GM23338 (cell line): ENCODE data around the gene EXOC4. TPM values are rescaled to one million over a fixed set of nuclear protein-coding genes. Genes with fewer than 3 reads are reported as not detected.

ENCODE experiments used
- ATAC-seq: fragments of 200-7000 bp; cut with Tn5 transposase; 3 replicates; pipeline ENCODE4 v1.9.1; 2020
- DNase-seq: peaks from one replicate; pipeline ENCODE4 v3.0.0-alpha.2; 2015; ENCODE audit warnings: low spot score
- H2AFZ ChIP-seq: fragments of 200-600 bp; sonication (generic); 2 replicates; pipeline ENCODE4 v1.8.0; 2016; ENCODE audit warnings: antibody characterized with exemption, mild to moderate bottlenecking, moderate library complexity
- H3F3A ChIP-seq: fragments of 200-600 bp; sonication (generic); replicated peaks from 2 replicates; pipeline ENCODE4 v1.8.0; 2017; ENCODE audit warnings: antibody characterized with exemption, mixed run types, low read depth
- H3K27ac ChIP-seq: fragments of 200-600 bp; sonication (generic); 2 replicates; pipeline ENCODE4 v1.6.1; 2016; ENCODE audit warnings: low read depth
- H3K27me3 ChIP-seq: fragments of 200-600 bp; sonication (generic); 2 replicates; pipeline ENCODE4 v1.8.0; 2016; ENCODE audit warnings: mild to moderate bottlenecking, mixed run types, moderate library complexity; ENCODE audit not compliant: insufficient read depth
- H3K36me3 ChIP-seq: fragments of 200-600 bp; sonication (generic); 2 replicates; pipeline ENCODE4 v1.8.0; 2016; ENCODE audit warnings: mild to moderate bottlenecking; ENCODE audit not compliant: insufficient read depth
- H3K4me1 ChIP-seq: fragments of 200-600 bp; sonication (generic); 2 replicates; pipeline ENCODE4 v1.8.0; 2016; ENCODE audit warnings: mild to moderate bottlenecking, moderate library complexity; ENCODE audit not compliant: insufficient read depth
- H3K4me2 ChIP-seq: fragments of 200-600 bp; sonication (generic); 2 replicates; pipeline ENCODE4 v1.7.1; 2017; ENCODE audit warnings: mixed run types
- H3K4me3 ChIP-seq: fragments of 200-600 bp; sonication (generic); 2 replicates; pipeline ENCODE4 v1.6.1; 2016; ENCODE audit warnings: mixed run types
- H3K79me2 ChIP-seq: fragments of 200-600 bp; sonication (generic); replicated peaks from 2 replicates; pipeline ENCODE4 v1.8.0; 2017; ENCODE audit warnings: mild to moderate bottlenecking; ENCODE audit not compliant: insufficient read depth
- H3K9me2 ChIP-seq: fragments of 200-600 bp; sonication (generic); 2 replicates; pipeline ENCODE4 v1.8.0; 2017; ENCODE audit not compliant: insufficient read depth
- H4K20me1 ChIP-seq: fragments of 200-600 bp; sonication (generic); replicated peaks from 2 replicates; pipeline ENCODE4 v1.8.0; 2017; ENCODE audit warnings: mild to moderate bottlenecking; ENCODE audit not compliant: insufficient read depth
- H3K27ac Mint-ChIP-seq: 2 replicates; pipeline ENCODE4 v1.8.0; 2020; ENCODE audit warnings: inconsistent platforms, mild to moderate bottlenecking, moderate library complexity, mixed read lengths
- H3K27me3 Mint-ChIP-seq: 3 replicates; pipeline ENCODE4 v1.8.0; 2022; ENCODE audit warnings: low read depth, mild to moderate bottlenecking, moderate library complexity, mixed read lengths, inconsistent platforms; ENCODE audit not compliant: insufficient read depth, poor library complexity
- H3K36me3 Mint-ChIP-seq: 3 replicates; pipeline ENCODE4 v1.8.0; 2021; ENCODE audit warnings: low read depth, mild to moderate bottlenecking, inconsistent platforms, moderate library complexity, mixed read lengths
- H3K4me1 Mint-ChIP-seq: 3 replicates; pipeline ENCODE4 v1.8.0; 2020; ENCODE audit warnings: mild to moderate bottlenecking, inconsistent platforms, mixed read lengths
- H3K4me3 Mint-ChIP-seq: 3 replicates; pipeline ENCODE4 v1.8.0; 2021; ENCODE audit warnings: moderate library complexity, mild to moderate bottlenecking, inconsistent platforms, mixed read lengths
- H3K9me3 Mint-ChIP-seq: 3 replicates; pipeline ENCODE4 v1.8.0; 2020; ENCODE audit warnings: moderate library complexity, mild to moderate bottlenecking, inconsistent platforms, mixed read lengths
- CREB1 ChIP-seq: fragments of 250-450 bp; sonication (Bioruptor Pico); IDR thresholded peaks from 2 replicates; pipeline ENCODE4 v1.5.0; 2020; ENCODE audit warnings: low read depth, mild to moderate bottlenecking, moderate library complexity
- CTCF ChIP-seq, 2 experiments: fragments of 200-600 bp in 1 of 2; sonication (generic) in 1 of 2; conservative IDR thresholded peaks; 2 replicates each; pipeline versions ENCODE4 v1.5.1 to v1.6.1; 2016 to 2017; ENCODE audit warnings: antibody characterized with exemption in 2 of 2, low read depth in 2 of 2, mild to moderate bottlenecking in 2 of 2, moderate library complexity in 1 of 2
- ETS1 ChIP-seq: IDR thresholded peaks from 2 replicates; pipeline ENCODE4 v1.6.1; 2016; ENCODE audit warnings: antibody characterized with exemption
- EZH2 ChIP-seq: fragments of 200-600 bp; sonication (generic); IDR thresholded peaks from one replicate; pipeline ENCODE4 v1.8.0; 2017; ENCODE audit warnings: antibody characterized with exemption, mild to moderate bottlenecking, low read depth; ENCODE audit not compliant: unreplicated experiment
- JUNB ChIP-seq: IDR thresholded peaks from one replicate; pipeline ENCODE4 v1.6.1; 2016; ENCODE audit warnings: antibody characterized with exemption; ENCODE audit not compliant: unreplicated experiment
- NANOG ChIP-seq: IDR thresholded peaks from 2 replicates; pipeline ENCODE4 v1.6.1; 2016; ENCODE audit warnings: antibody characterized with exemption, borderline replicate concordance
- STAT1 ChIP-seq: IDR thresholded peaks from one replicate; pipeline ENCODE4 v1.6.1; 2016; ENCODE audit warnings: antibody characterized with exemption; ENCODE audit not compliant: unreplicated experiment
- ZNF114 ChIP-seq: fragments of 250-450 bp; sonication (Bioruptor Pico); IDR thresholded peaks from 2 replicates; pipeline ENCODE4 v1.5.0; 2020; ENCODE audit warnings: mild to moderate bottlenecking, moderate library complexity
- polyA plus RNA-seq: library from polyadenylated mRNA; unstranded; fragments of >200 nt; fragmentation: Nextera tagmentation; extraction: Ambion mirVana; gene quantifications from 2 replicates; pipeline ENCODE4 v1.2.1, GENCODE V29; 2016
- total RNA-seq: library from RNA; depleted of rRNA; stranded (reverse); fragments of >200 nt; shearing (Covaris generic); gene quantifications from 2 replicates; pipeline ENCODE4 v1.2.3, GENCODE V29; 2014

The EXOC4 gene
- total and polyA plus RNA-seq, 2 experiments from 2014 or later, result 37.5 to 52.7 TPM

- peaks cover 18% of the 10 kb centered on the region for H3K9me3 Mint-ChIP-seq
- H3K27me3 Mint-ChIP-seq, result no peaks in the 10 kb centered on the region
- no peaks in the 10 kb centered on the region for H3K27me3 ChIP-seq
- no peaks in the 10 kb centered on the region for H3F3A ChIP-seq
- DNase-seq (no peak), ATAC-seq (no peak)
- H3K36me3 Mint-ChIP-seq, result peaks cover 8% of the 10 kb centered on the region; the same call in 2 of the 3 replicates
- 0 out of 2 replicates have a peak, but pooled peaks cover 5% of the 10 kb centered on the region for H3K9me2 ChIP-seq
- H3K79me2 ChIP-seq, result no peaks in the 10 kb centered on the region
- no peak overlapping the region for H2AFZ ChIP-seq
- TF ChIP-seq CTCF (conservative IDR thresholded peaks at IDR 0.05; ENCODE audit: low read depth in 2 of 2) (no peak), ETS1 (no peak), JUNB (no peak)
- H4K20me1 ChIP-seq, result no peaks in the 10 kb centered on the region
- no peak overlapping the region for H3K27ac Mint-ChIP-seq
- no peak overlapping the region for H3K4me3 ChIP-seq
- H3K4me1 Mint-ChIP-seq, result peaks cover 7% of the 10 kb centered on the region; the same call in 1 of the 3 replicates
- no peak overlapping the region for H3K4me2 ChIP-seq
- H3K4me3 Mint-ChIP-seq, result no peak overlapping the region
- H3K36me3 ChIP-seq, result 0 out of 2 replicates have a peak, but pooled peaks cover 4% of the 10 kb centered on the region
- no peak overlapping the region for H3K27ac ChIP-seq
- no peaks in the 10 kb centered on the region for H3K4me1 ChIP-seq
Observed at GRCh38 chr7:133961724-133962123, 708.8 kb downstream of the EXOC4 start.

GRCh38 chr7:133962646-133963045 lies 709.8 kb downstream of the EXOC4 start:
- 0 out of 2 replicates have a peak, but pooled peaks cover 5% of the 10 kb centered on the region for H3K9me2 ChIP-seq
- no peaks in the 10 kb centered on the region for H3K4me1 ChIP-seq
- no peak overlapping the region for H3K27ac Mint-ChIP-seq
- H3K36me3 ChIP-seq, result 0 out of 2 replicates have a peak, but pooled peaks cover 4% of the 10 kb centered on the region
- no peak overlapping the region for H2AFZ ChIP-seq
- no peak overlapping the region for H3K4me2 ChIP-seq
- no peak for TF ChIP-seq CREB1 (CRISPR knock-in tag)
- peaks cover 14% of the 10 kb centered on the region for H3K36me3 Mint-ChIP-seq
- ATAC-seq (no peak), DNase-seq (no peak)
- no peaks in the 10 kb centered on the region for H3K27me3 ChIP-seq
- H3K27me3 Mint-ChIP-seq, result no peaks in the 10 kb centered on the region
- H3K4me3 ChIP-seq, result no peak overlapping the region
- no peak overlapping the region for H3K27ac ChIP-seq
- H3K9me3 Mint-ChIP-seq, result peaks cover 21% of the 10 kb centered on the region
- peaks cover 7% of the 10 kb centered on the region; the same call in 1 of the 3 replicates for H3K4me1 Mint-ChIP-seq
- no peaks in the 10 kb centered on the region for H4K20me1 ChIP-seq
- no peaks in the 10 kb centered on the region for H3K79me2 ChIP-seq
- H3F3A ChIP-seq, result no peaks in the 10 kb centered on the region
- H3K4me3 Mint-ChIP-seq, result no peak overlapping the region

GRCh38 chr7:133963629-133964028 lies 710.8 kb downstream of the EXOC4 start:
- Mint-ChIP-seq H3K27ac (no peak overlapping the region), H3K27me3 (no peaks in the 10 kb centered on the region), H3K9me3 (peaks cover 24% of the 10 kb centered on the region), H3K4me3 (no peak overlapping the region), H3K4me1 (peaks cover 7% of the 10 kb centered on the region; the same call in 1 of the 3 replicates), H3K36me3 (peaks cover 17% of the 10 kb centered on the region)
- Histone ChIP-seq H3K79me2 (no peaks in the 10 kb centered on the region), H4K20me1 (no peaks in the 10 kb centered on the region), H2AFZ (no peak overlapping the region), H3K4me2 (no peak overlapping the region), H3K4me3 (no peak overlapping the region), H3K27me3 (no peaks in the 10 kb centered on the region), H3K4me1 (no peaks in the 10 kb centered on the region), H3F3A (no peaks in the 10 kb centered on the region), H3K27ac (no peak overlapping the region), H3K9me2 (peaks cover 5% of the 10 kb centered on the region; the same call in 1 of the 2 replicates), H3K36me3 (0 out of 2 replicates have a peak, but pooled peaks cover 4% of the 10 kb centered on the region)
- TF ChIP-seq STAT1, result no peak
- no peak for TF ChIP-seq ETS1
- no peak for TF ChIP-seq EZH2
- TF ChIP-seq ZNF114 (CRISPR knock-in tag), result no peak
- TF ChIP-seq NANOG, result no peak
- DNase-seq (no peak), ATAC-seq (no peak)
